GM12878 (cell line): Measurements from ENCODE around the gene USH2A. TPM values are rescaled to one million over a fixed set of nuclear protein-coding genes. Genes with fewer than 3 reads are reported as not detected.

Experiments
- ATAC-seq: fragments of 200-7000 bp; cut with Tn5 transposase; 3 replicates; pipeline ENCODE4 v1.9.1; 2020; ENCODE audit warnings: mild to moderate bottlenecking, moderate library complexity
- BruUV-seq: library from RNA; stranded (reverse); fragments of 400-500 nt; replicated peaks from 2 replicates; lab custom pipeline; 2021; lab: Mats Ljungman, UMichigan
- CTCF ChIA-PET: fragments of 300-600 bp; sonication (Branson Sonifier 250); formaldehyde crosslinking; extraction: SDS; loops from one replicate; lab custom pipeline; 2021; ENCODE audit warnings: inconsistent platforms; lab: Yijun Ruan, JAX
- POLR2A ChIA-PET: fragments of 350-600 bp; formaldehyde crosslinking; extraction: SDS; loops from one replicate; lab custom pipeline; 2021; ENCODE audit warnings: inconsistent platforms; lab: Charles Lee
- RAD21 ChIA-PET: fragments of 300-600 bp; sonication (Branson Sonifier 250); formaldehyde crosslinking; loops from one replicate; lab custom pipeline; 2023; ENCODE audit warnings: antibody characterized with exemption; ENCODE audit not compliant: unreplicated experiment; lab: Charles Lee
- SMC1A ChIA-PET: fragments of 300-600 bp; sonication (Branson Sonifier 250); formaldehyde crosslinking; loops from one replicate; lab custom pipeline; 2023; ENCODE audit not compliant: unreplicated experiment, uncharacterized antibody; lab: Charles Lee
- DNase-seq: peaks from one replicate; pipeline ENCODE4 v3.0.0-alpha.2; 2011; ENCODE audit warnings: low read depth, low spot score
- FAIRE-seq: peaks from 3 replicates; lab custom pipeline; 2011; peaks lifted over from hg19 to GRCh38; lab: Jason Lieb, UNC
- H2AFZ ChIP-seq: 2 replicates; pipeline ENCODE4 v1.6.0; 2011; ENCODE audit warnings: low read depth, low read length, control low read depth; ENCODE audit not compliant: control insufficient read depth
- H3K27ac ChIP-seq: 2 replicates; pipeline ENCODE4 v1.5.1; 2011; ENCODE audit warnings: control low read depth; ENCODE audit not compliant: control insufficient read depth, insufficient read depth
- H3K27me3 ChIP-seq, 2 experiments: replicated peaks in 1 of 2; 2 replicates each; pipeline versions ENCODE4 v1.6.0 to v1.6.1; 2011; ENCODE audit warnings: low read length in 1 of 2; ENCODE audit not compliant: control insufficient read depth in 2 of 2, insufficient read depth in 2 of 2
- H3K36me3 ChIP-seq, 2 experiments: 2 replicates each; pipeline ENCODE4 v1.5.1; 2011; ENCODE audit warnings: low read length in 1 of 2; ENCODE audit not compliant: control insufficient read depth in 2 of 2, insufficient read depth in 2 of 2
- H3K4me1 ChIP-seq: 2 replicates; pipeline ENCODE4 v1.6.1; 2011; ENCODE audit warnings: mild to moderate bottlenecking, low read length, moderate library complexity, mixed read lengths; ENCODE audit not compliant: control insufficient read depth, insufficient read depth
- H3K4me2 ChIP-seq: 2 replicates; pipeline ENCODE4 v1.6.0; 2011; ENCODE audit warnings: control low read depth; ENCODE audit not compliant: control insufficient read depth, insufficient read depth
- H3K4me3 ChIP-seq: fragments of 200-600 bp; sonication (generic); 2 replicates; pipeline ENCODE4 v1.5.1; 2016
- H3K79me2 ChIP-seq: 2 replicates; pipeline ENCODE4 v1.6.0; 2011; ENCODE audit warnings: low read length; ENCODE audit not compliant: control insufficient read depth, insufficient read depth
- H3K9ac ChIP-seq: 2 replicates; pipeline ENCODE4 v1.8.0; 2011; ENCODE audit warnings: low read length, control low read depth, mixed read lengths; ENCODE audit not compliant: control insufficient read depth, insufficient read depth
- H3K9me3 ChIP-seq: replicated peaks from 3 replicates; pipeline ENCODE4 v1.5.1; 2011; ENCODE audit warnings: mild to moderate bottlenecking, low read length; ENCODE audit not compliant: control insufficient read depth, insufficient read depth
- H4K20me1 ChIP-seq: 2 replicates; pipeline ENCODE4 v1.6.0; 2011; ENCODE audit not compliant: control insufficient read depth, insufficient read depth
- E4F1 ChIP-seq: fragments of 450-650 bp; IDR thresholded peaks from 2 replicates; pipeline ENCODE4 v1.6.1; 2018; ENCODE audit warnings: borderline replicate concordance, mild to moderate bottlenecking; ENCODE audit not compliant: partially characterized antibody
- NR2C1 ChIP-seq: fragments of 450-650 bp; IDR thresholded peaks from 2 replicates; pipeline ENCODE4 v1.6.1; 2017; ENCODE audit warnings: antibody characterized with exemption, mild to moderate bottlenecking, moderate library complexity
- RELA ChIP-seq: fragments of 450-650 bp; IDR thresholded peaks from 2 replicates; pipeline ENCODE4 v1.8.0; 2014; ENCODE audit warnings: borderline replicate concordance; ENCODE audit not compliant: partially characterized antibody
- ZBTB4 ChIP-seq: fragments of 450-650 bp; formaldehyde crosslinking; IDR thresholded peaks from 2 replicates; pipeline ENCODE4 v1.4.0; 2022; ENCODE audit warnings: mild to moderate bottlenecking, moderate library complexity
- WGBS: methylation state at CpG from one replicate; pipeline ENCODE4 v1.1.6; 2016; ENCODE audit warnings: low lambda C conversion rate; ENCODE audit not compliant: insufficient replicate concordance, insufficient coverage; ENCODE audit errors: missing lambda C conversion rate; 5-methylcytosine and 5-hydroxymethylcytosine counted together
- in situ Hi-C: fragments of 300-500 bp; cut with MboI; formaldehyde crosslinking; loops from 9 replicates; pipeline ENCODE4 v1.14.3; 2018; ENCODE audit warnings: mixed read lengths
- intact Hi-C: fragments of 100-400 bp; cut with micrococcal nuclease; formaldehyde crosslinking; loops from one replicate; pipeline ENCODE4 v1.14.2; 2022; ENCODE audit not compliant: unreplicated experiment
- polyA plus RNA-seq, 11 experiments: library from polyadenylated mRNA; depleted of rRNA in 4 of 11; unstranded in 6 of 11; stranded (reverse) in 5 of 11; fragments of >200 nt; fragmentation: Nextera tagmentation in 4 of 11; fragmentation: Illumina TruSeq in 1 of 11; extraction: Ambion mirVana in 4 of 11; extraction: Trizol in 1 of 11; gene quantifications; 1 replicate in 1 of 11; 2 replicates in 10 of 11; pipeline versions ENCODE4 v1.2.1 to v1.2.3, GENCODE V29; 2011 to 2016; ENCODE audit warnings: inconsistent platforms in 2 of 11, missing spikeins in 2 of 11, low read depth in 1 of 11
- total RNA-seq, 4 experiments: library from RNA; depleted of rRNA in 3 of 4; stranded (reverse); fragments of >200 nt in 3 of 4; fragmentation: Illumina TruSeq in 1 of 4; extraction: Trizol in 1 of 4; gene quantifications; 2 replicates each; pipeline versions ENCODE4 v1.2.1 to v1.2.3, GENCODE V29; 2013 to 2021

Gene USH2A
- total and polyA plus RNA-seq, 10 of the 15 experiments (the other 5 are each of a cell fraction or from before 2014, with no cell fraction given): under 0.01 to 0.20 (median 0.01) TPM; not detected in 2

- H3K79me2 ChIP-seq: no peaks in the 10 kb centered on the region
- in situ Hi-C loops: no loop called here
- no peak overlapping the region for H3K27ac ChIP-seq
- CTCF ChIA-PET: no interaction called here
- SMC1A ChIA-PET: no interaction called here
- WGBS: 47% methylated on average over 6 of the region's 6 CpGs
- BruUV-seq: no TSS peak
- H3K4me1 ChIP-seq: no peaks in the 10 kb centered on the region
- TF ChIP-seq ZBTB4 (CRISPR knock-in tag) (no peak), E4F1 (no peak), NR2C1 (no peak), RELA (no peak)
- no peak overlapping the region for H3K9ac ChIP-seq
- no peaks in the 10 kb centered on the region for H3K9me3 ChIP-seq
- RAD21 ChIA-PET: no interaction called here
- intact Hi-C loops: no loop called here
- no peaks in the 10 kb centered on the region for H3K27me3 ChIP-seq
- H4K20me1 ChIP-seq: no peaks in the 10 kb centered on the region
- POLR2A ChIA-PET: no interaction called here
- FAIRE-seq: no peak
- no peak overlapping the region for H2AFZ ChIP-seq
- no peak for DNase-seq
- H3K36me3 ChIP-seq: no peaks in the 10 kb centered on the region
- no peak overlapping the region for H3K4me3 ChIP-seq
- no peak for ATAC-seq
- no peak overlapping the region for H3K4me2 ChIP-seq
Observed at GRCh38 chr1:215905493-215906115, 517.6 kb downstream of the USH2A start.
